ENCODE data around the gene SPEN.

- TF ChIP-seq POLR2A (IDR thresholded peaks at IDR 0.05) = no peak
- TF ChIP-seq CTCF (IDR thresholded peaks at IDR 0.05) = no peak
Measured at GRCh38 chr1:15938628-15939161, 91.2 kb downstream of the SPEN start.

All from uterus (tissue), 2 donors.